ENCODE measurements around the gene PACS1. TPM values are rescaled to one million over a fixed set of nuclear protein-coding genes. Genes with fewer than 3 reads are reported as not detected.
A peak's percentile ranks its signal among the peaks of the same experiment; 100 is the strongest.

PACS1 gene
- total RNA-seq, 1 donor from 2014 or later = 74.4 TPM

GRCh38 chr11:66172146-66172545, 102.1 kb downstream of the PACS1 start:
- no peak for DNase-seq (ENCODE audit: extremely low read depth, low read depth, low spot score)

DNA sequence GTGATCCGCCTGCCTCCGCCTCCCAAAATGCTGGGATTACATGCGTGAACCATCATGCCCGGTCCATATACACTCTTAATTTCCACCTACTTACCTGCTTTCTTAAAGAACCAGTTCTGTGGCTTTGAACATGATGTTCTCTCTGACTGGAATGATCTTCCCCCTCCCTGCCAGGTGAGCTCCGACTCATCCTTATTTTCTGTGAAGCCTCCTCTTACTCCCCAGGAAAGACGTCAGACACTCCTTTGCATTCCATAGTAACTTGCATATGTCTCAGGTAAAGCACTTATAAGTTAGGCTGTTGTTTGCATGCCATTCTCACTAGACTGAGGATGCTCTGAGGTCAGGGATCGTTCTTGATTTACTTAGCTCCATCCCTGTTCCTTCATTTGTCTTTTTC, 106.6 kb downstream of the PACS1 start:
- no peak for DNase-seq (ENCODE audit: extremely low read depth, low read depth, low spot score)

DNA sequence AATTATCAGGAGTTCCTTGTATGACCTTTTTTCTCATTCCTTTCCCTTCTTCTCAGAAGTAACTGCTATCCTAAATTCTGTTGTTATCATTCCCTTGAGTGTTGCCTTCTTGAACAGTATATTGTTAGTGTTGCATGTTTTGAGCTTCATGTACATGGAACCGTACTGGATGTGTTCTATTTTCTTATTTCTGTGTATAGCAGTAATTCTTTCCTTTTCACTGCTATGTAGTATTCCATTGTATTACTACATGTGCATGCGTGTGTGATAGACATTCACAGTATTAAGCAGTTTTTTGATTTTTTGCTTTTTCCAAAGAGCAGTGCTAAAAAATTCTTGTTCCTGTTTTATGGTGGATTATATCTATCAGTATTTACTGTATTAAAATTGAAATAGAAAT, 108.1 kb downstream of the PACS1 start:
- no peak for DNase-seq (ENCODE audit: extremely low read depth, low read depth, low spot score)

GRCh38 chr11:66178871-66179270, 108.8 kb downstream of the PACS1 start:
- DNase-seq (ENCODE audit: extremely low read depth, low read depth, low spot score) = no peak

- DNase-seq (ENCODE audit: extremely low read depth, low read depth, low spot score) = no peak
These were observed 111.7 kb downstream of the PACS1 start for GRCh38 chr11:66181632-66182315.

DNA sequence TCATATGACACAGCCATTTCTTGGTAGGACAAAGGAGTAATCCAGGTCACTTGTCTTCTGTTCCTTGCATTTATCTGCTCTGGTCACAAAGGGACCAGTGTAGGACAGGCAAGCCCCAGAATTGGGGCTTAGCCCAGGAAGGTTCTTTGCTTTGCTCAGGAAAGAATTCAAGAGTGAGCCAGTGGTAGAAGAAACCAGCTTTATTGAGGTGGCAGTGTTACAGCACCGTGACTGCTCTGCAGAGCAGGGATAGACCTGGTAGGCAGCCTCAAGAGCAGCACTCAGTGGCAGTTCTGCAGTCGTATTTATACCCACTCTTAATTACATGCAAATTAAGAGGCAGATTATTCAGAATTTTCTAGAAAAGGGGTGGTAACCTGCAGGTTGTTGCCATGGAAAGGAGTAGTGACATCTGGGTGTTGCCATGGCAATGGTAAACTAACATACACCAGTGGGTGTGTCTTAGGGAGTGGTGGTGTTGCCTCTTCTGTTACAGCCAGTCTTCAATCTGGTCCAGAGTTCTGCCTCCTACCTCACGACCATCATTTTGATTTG, 113.5 kb downstream of the PACS1 start:
- DNase-seq (ENCODE audit: extremely low read depth, low read depth, low spot score) = no peak

- DNase-seq (ENCODE audit: extremely low read depth, low read depth, low spot score) = no peak
These were observed 114.7 kb downstream of the PACS1 start for GRCh38 chr11:66184728-66185127.

GRCh38 chr11:66186470-66186869, 116.4 kb downstream of the PACS1 start:
- DNase-seq (ENCODE audit: extremely low read depth, low read depth, low spot score) = no peak

DNA sequence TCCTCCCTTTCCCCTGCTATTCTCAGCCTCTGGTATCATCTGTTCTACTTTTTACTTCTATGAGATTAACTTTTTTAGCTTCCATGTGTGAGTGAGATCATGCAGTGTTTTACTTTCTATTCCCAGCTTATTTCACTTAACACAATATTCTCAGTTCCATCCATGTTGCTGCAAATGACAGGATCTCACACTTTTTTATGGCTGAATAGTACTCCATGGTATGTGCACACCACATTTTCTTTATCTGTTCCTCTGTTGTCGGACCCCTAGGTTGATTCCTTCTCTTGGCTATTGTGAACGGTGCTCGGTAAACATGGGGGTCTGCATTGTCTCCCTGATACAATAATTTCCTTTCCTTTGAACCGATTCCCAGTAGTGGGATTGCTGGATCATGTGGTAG, 117.4 kb downstream of the PACS1 start:
- no peak for DNase-seq (ENCODE audit: extremely low read depth, low read depth, low spot score)

GRCh38 chr11:66188580-66188979, 118.5 kb downstream of the PACS1 start:
- peak; percentile 18 for DNase-seq (ENCODE audit: extremely low read depth, low read depth, low spot score)

DNA sequence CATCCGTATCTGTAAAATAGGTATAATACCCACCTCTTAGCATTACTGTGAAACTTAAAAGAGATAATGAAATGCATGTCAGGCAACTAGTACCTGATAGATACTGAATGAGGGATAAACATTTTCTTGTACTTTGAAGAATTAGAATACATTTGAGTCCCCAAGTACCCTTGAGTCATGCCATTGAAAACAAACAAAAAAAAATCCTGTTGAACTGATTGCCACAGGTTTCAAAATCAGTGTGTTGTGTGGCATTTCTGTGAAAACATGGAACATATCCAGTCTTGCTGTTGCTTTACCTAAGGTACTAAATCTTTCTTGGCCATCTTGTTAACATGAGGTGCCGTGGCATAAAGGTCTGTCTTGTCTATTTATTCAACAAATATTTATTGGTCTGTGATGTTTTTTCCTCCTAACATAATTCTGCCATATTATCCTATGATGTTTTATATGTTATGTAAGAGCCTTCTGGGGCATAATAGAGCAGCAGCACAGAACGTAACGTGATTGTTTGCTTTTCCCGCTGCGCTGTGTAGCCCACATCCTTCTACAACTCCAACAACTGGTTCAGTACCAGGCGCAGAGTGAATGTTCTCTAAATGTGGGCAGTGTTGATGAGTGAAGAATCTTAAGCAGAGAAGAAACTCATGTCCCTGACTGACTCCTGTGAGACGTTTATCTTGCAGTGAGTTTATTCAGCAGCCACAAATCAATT, 119.1 kb downstream of the PACS1 start:
- no peak for DNase-seq (ENCODE audit: extremely low read depth, low read depth, low spot score)

- DNase-seq (ENCODE audit: extremely low read depth, low read depth, low spot score) = no peak
These were observed 120.7 kb downstream of the PACS1 start for GRCh38 chr11:66190786-66191185.

- DNase-seq (ENCODE audit: extremely low read depth, low read depth, low spot score) = no peak
These were observed 122.2 kb downstream of the PACS1 start for GRCh38 chr11:66192181-66192863.

DNA sequence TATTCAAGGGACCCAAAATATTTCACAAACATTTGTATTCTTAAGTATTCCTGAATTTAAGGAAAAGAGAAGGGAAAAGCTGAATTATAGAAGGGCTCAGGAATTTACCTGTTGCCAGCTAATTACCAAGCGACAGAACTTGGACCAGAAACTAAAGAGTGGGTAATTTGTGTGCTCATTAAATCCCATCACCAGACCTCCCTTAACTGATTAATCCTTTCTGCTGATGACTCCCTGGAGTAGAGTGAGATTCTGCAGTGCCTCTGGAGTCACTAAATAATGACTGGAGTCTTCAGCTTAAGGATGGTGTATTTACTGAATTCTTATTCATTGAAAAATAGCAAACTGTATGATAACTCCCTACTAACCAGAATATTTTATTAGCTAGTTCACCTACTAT, 124.3 kb downstream of the PACS1 start:
- no peak for DNase-seq (ENCODE audit: extremely low read depth, low read depth, low spot score)

- no peak for DNase-seq (ENCODE audit: extremely low read depth, low read depth, low spot score)
These were observed 125.8 kb downstream of the PACS1 start for GRCh38 chr11:66195867-66196266.

GRCh38 chr11:66203847-66204246, 133.8 kb downstream of the PACS1 start:
- no peak for DNase-seq (ENCODE audit: extremely low read depth, low read depth, low spot score)

DNA sequence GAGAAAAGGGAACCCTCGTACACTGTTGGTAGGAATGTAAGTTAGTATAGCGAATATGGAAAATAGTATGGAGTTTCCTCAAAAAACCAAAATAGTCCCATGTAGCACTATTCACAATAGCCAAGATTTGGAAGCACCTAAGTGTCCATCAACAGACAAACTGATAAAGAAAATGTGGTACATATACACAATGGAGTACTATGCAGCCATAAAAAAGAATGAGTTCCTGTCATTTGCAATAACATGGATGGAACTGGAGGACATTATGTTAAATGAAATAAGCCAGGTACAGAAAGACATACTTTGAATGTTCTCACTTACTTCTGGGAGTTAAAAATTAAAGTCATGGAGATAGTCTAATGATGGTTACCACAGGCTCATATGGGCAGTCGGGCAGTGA, 134.3 kb downstream of the PACS1 start:
- DNase-seq (ENCODE audit: extremely low read depth, low read depth, low spot score) = no peak

DNA sequence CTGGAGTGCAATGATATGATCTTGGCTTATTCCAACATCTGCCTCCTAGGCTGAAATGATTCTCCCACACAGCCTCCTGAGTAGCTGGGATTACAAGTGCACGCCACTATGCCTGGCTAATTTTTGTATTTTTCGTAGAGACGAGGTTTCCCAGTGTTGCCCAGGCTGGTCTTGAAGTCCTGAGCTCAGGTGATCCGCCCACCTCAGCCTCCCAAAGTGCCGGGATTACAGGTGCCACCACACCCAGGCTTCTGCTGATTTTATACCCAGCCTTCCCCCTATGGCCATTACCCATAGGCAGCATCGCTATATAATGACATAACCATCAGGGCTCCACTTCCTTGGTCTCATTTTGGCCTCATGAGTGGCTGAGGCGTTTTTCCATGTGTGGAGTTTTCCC, 137.7 kb downstream of the PACS1 start:
- DNase-seq (ENCODE audit: extremely low read depth, low read depth, low spot score) = no peak

GRCh38 chr11:66211100-66211499, 141.0 kb downstream of the PACS1 start:
- no peak for DNase-seq (ENCODE audit: extremely low read depth, low read depth, low spot score)

DNA sequence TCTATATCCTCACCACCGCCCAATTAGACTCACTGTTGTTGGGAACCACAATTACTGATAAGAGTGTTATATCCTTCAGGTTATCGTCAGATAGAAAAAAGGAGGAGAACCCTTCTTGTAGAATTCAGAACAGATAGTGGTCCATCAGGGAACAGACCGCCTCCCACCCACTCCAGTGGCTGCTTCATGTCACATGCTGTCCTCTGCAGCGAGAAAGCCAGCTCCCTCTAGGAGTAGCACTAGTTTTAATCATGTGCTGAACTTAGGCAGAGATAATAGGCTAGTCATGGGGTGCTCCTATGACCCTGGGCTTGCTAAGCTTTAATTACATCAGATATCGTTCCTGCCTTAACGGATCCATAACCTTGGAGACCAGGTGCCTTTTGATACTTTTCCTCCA, 146.8 kb downstream of the PACS1 start:
- DNase-seq (ENCODE audit: extremely low read depth, low read depth, low spot score) = no peak

- DNase-seq (ENCODE audit: extremely low read depth, low read depth, low spot score) = no peak
These were observed 148.0 kb downstream of the PACS1 start for GRCh38 chr11:66218036-66218435.

Data from glomerular endothelial cell (primary cell).